K562 (cell line): ENCODE results near the gene PUM1. TPM values are rescaled to one million over a fixed set of nuclear protein-coding genes. Genes with fewer than 3 reads are reported as not detected.

Source experiments
- RB1 ChIP-seq: fragments of 450-650 bp; IDR thresholded peaks from 2 replicates; pipeline ENCODE4 v1.6.1; 2017; ENCODE audit warnings: low read depth, mild to moderate bottlenecking
- TRIM28 ChIP-seq: fragments of 450-650 bp; IDR thresholded peaks from 2 replicates; pipeline ENCODE4 v1.6.1; 2017
- ZNF589 ChIP-seq: fragments of 200-800 bp; sonication (Bioruptor generic); IDR thresholded peaks from 2 replicates; pipeline ENCODE4 v1.6.1; 2016; ENCODE audit warnings: low read depth, missing genetic modification characterization, missing compliant biosample characterization
- polyA plus RNA-seq, 8 experiments: library from polyadenylated mRNA; depleted of rRNA in 4 of 8; stranded (reverse) in 5 of 8; unstranded in 3 of 8; fragments of >200 nt; fragmentation: Nextera tagmentation in 2 of 8; fragmentation: Illumina TruSeq in 1 of 8; extraction: Ambion mirVana in 2 of 8; extraction: Trizol in 1 of 8; gene quantifications; 2 replicates each; pipeline versions ENCODE4 v1.2.1 to v1.2.3, GENCODE V29; 2011 to 2014; ENCODE audit warnings: inconsistent platforms in 1 of 8, missing spikeins in 1 of 8
- total RNA-seq, 7 experiments: library from RNA; depleted of rRNA in 6 of 7; stranded (reverse); fragments of >200 nt in 6 of 7; fragmentation: Illumina TruSeq in 2 of 7; extraction: Trizol in 2 of 7; gene quantifications; 2 replicates each; pipeline versions ENCODE4 v1.2.1 to v1.2.3, GENCODE V29; 2011 to 2021; ENCODE audit warnings: low replicate concordance in 1 of 7
- TF ChIP-seq, protein P1 (sequence below), 2 experiments: fragments of 450-650 bp; formaldehyde crosslinking in 1 of 2; IDR thresholded peaks; 2 replicates each; pipeline versions ENCODE4 v1.4.0 to v1.6.1; 2014 to 2020; ENCODE audit warnings: mild to moderate bottlenecking in 2 of 2, borderline replicate concordance in 1 of 2, low read depth in 1 of 2
- TF ChIP-seq, protein P2 (sequence below): fragments of 250-450 bp; sonication (Bioruptor Pico); IDR thresholded peaks from 2 replicates; pipeline ENCODE4 v1.9.0; 2021; ENCODE audit warnings: mild to moderate bottlenecking

PUM1 gene
- total and polyA plus RNA-seq, 9 of the 15 experiments (the other 6 are each of a cell fraction or from before 2014, with no cell fraction given), result 37.7 to 104 (median 55.7) TPM

DNA sequence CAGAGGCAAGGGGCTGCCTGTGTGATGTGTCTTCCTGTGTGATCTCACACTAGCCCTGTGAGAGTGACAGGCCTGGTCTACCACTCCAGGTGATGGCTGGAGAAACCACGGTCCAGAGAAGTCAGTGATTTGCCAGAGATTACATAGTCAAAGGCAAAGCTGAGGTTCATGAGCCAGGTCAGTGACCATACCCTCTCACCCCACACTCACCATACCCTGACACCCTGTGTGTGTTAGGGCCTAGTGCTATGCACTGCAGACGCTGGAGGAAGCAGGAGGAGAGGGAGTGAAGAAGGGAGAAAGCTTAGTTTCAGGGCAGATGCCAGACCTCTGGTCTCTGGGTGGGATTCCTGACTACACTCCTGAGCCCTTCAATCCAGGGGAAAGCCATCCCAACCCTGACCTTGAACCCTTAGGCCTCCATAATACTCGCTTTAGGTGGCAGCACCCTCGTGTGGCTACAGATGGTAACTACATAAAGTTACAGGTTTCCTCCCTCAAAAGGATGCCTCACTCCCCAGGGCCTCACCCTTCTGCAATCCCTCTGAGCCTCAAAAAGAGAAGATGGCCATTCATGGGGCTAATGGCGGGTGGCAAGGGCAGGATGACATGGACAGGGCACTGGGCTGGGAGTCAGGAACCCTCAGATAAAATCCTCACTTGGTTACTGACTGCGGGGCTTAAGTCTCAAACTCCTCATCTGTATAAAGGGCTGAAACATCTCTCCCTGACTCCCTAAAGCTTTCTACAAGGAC, 136.2 kb downstream of the PUM1 start (continued):
- TF ChIP-seq, protein P1, sequence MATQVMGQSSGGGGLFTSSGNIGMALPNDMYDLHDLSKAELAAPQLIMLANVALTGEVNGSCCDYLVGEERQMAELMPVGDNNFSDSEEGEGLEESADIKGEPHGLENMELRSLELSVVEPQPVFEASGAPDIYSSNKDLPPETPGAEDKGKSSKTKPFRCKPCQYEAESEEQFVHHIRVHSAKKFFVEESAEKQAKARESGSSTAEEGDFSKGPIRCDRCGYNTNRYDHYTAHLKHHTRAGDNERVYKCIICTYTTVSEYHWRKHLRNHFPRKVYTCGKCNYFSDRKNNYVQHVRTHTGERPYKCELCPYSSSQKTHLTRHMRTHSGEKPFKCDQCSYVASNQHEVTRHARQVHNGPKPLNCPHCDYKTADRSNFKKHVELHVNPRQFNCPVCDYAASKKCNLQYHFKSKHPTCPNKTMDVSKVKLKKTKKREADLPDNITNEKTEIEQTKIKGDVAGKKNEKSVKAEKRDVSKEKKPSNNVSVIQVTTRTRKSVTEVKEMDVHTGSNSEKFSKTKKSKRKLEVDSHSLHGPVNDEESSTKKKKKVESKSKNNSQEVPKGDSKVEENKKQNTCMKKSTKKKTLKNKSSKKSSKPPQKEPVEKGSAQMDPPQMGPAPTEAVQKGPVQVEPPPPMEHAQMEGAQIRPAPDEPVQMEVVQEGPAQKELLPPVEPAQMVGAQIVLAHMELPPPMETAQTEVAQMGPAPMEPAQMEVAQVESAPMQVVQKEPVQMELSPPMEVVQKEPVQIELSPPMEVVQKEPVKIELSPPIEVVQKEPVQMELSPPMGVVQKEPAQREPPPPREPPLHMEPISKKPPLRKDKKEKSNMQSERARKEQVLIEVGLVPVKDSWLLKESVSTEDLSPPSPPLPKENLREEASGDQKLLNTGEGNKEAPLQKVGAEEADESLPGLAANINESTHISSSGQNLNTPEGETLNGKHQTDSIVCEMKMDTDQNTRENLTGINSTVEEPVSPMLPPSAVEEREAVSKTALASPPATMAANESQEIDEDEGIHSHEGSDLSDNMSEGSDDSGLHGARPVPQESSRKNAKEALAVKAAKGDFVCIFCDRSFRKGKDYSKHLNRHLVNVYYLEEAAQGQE (IDR thresholded peaks at IDR 0.05; ENCODE audit: borderline replicate concordance), result peak; percentile 89
- TF ChIP-seq, protein P1 (CRISPR knock-in tag; IDR thresholded peaks at IDR 0.05; ENCODE audit: low read depth), result no peak; the same call in 1 of the 2 replicates
- no peak for TF ChIP-seq ZNF589 (CRISPR knock-in tag)
- peak; percentile 62; the same call in 1 of the 2 replicates for TF ChIP-seq RB1
- 0 out of 2 replicates have a peak, but pooled peaks have one; percentile 25 for TF ChIP-seq TRIM28
- TF ChIP-seq, protein P2, sequence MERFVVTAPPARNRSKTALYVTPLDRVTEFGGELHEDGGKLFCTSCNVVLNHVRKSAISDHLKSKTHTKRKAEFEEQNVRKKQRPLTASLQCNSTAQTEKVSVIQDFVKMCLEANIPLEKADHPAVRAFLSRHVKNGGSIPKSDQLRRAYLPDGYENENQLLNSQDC (CRISPR knock-in tag), result 0 out of 2 replicates have a peak, but pooled peaks have one; percentile 6
